Gastroesophageal sphincter (tissue), 4 donors: ENCODE results near the gene TBC1D10B. TPM values are rescaled to one million over a fixed set of nuclear protein-coding genes. Genes with fewer than 3 reads are reported as not detected.
A peak's percentile ranks its signal among the peaks of the same experiment; 100 is the strongest.

Source experiments
- ATAC-seq: fragments of 150-250 bp; one replicate; pipeline ENCODE4 v1.9.1; 2016; ENCODE audit warnings: mild to moderate bottlenecking, moderate library complexity
- H3K27ac ChIP-seq, 4 donors: fragments of 200-600 bp; sonication (generic) in 3 of 4; 1 replicate in 3 of 4; 2 replicates in 1 of 4; pipeline ENCODE4 v1.5.1; 2016 to 2019
- H3K27me3 ChIP-seq: fragments of 200-600 bp; sonication (generic); one replicate; pipeline ENCODE4 v1.5.1; 2019
- H3K36me3 ChIP-seq, 2 donors: fragments of 200-600 bp; sonication (generic); one replicate each; pipeline ENCODE4 v1.5.1; 2019; ENCODE audit warnings: control low read depth in 1 of 2
- H3K4me1 ChIP-seq, 3 donors: fragments of 200-600 bp; sonication (generic); 1 replicate in 2 of 3; 2 replicates in 1 of 3; pipeline ENCODE4 v1.5.1; 2016 to 2019; ENCODE audit warnings: control low read depth in 2 of 3
- H3K4me3 ChIP-seq, 2 donors: fragments of 200-600 bp; sonication (generic); one replicate each; pipeline ENCODE4 v1.5.1; 2019; ENCODE audit warnings: mild to moderate bottlenecking in 1 of 2, moderate library complexity in 1 of 2
- H3K9me3 ChIP-seq, 3 donors: fragments of 200-600 bp; sonication (generic); one replicate each; pipeline ENCODE4 v1.5.1; 2017 to 2019; ENCODE audit warnings: control low read depth in 2 of 3
- CTCF ChIP-seq, 4 experiments: fragments of 200-600 bp in 2 of 4; fragments of 450-650 bp in 2 of 4; sonication (generic) in 1 of 4; IDR thresholded peaks; one replicate each; pipeline ENCODE4 v1.5.1; 2017 to 2019; ENCODE audit warnings: antibody characterized with exemption in 4 of 4, mild to moderate bottlenecking in 2 of 4, moderate library complexity in 2 of 4
- EP300 ChIP-seq: sonication (generic); formaldehyde crosslinking; IDR thresholded peaks from one replicate; pipeline ENCODE4 v1.6.1; 2017; ENCODE audit warnings: antibody characterized with exemption, mild to moderate bottlenecking
- POLR2A ChIP-seq, 2 donors: fragments of 450-650 bp; IDR thresholded peaks; one replicate each; pipeline ENCODE4 v1.6.1; 2017; ENCODE audit warnings: antibody characterized with exemption in 2 of 2, mild to moderate bottlenecking in 2 of 2, moderate library complexity in 1 of 2
- POLR2AphosphoS5 ChIP-seq: sonication (generic); formaldehyde crosslinking; IDR thresholded peaks from one replicate; pipeline ENCODE4 v1.6.1; 2017; ENCODE audit warnings: antibody characterized with exemption
- WGBS, 2 donors: methylation state at CpG; one replicate each; pipeline ENCODE4 v1.1.5; 2018; ENCODE audit warnings: low coverage in 1 of 2; 5-methylcytosine and 5-hydroxymethylcytosine counted together
- total RNA-seq, 4 donors: library from RNA; depleted of rRNA; stranded (reverse); fragments of >200 nt; gene quantifications; one replicate each; pipeline ENCODE4 v1.1.0, GENCODE V29; 2016

Gene TBC1D10B
- total RNA-seq, 4 donors from 2014 or later, result 17.1 to 40.9 (median 20.4) TPM

GRCh38 chr16:30355144-30355953 is 14.9 kb downstream of the TBC1D10B start, which contains the start of gene CD2BP2:
Gene CD2BP2 (minus strand): TSS chr16:30355308. CDS start chr16:30354681, 627 bp downstream.
- WGBS, 2 donors, result 0% methylated on average over 10 to 14 of the region's 45 CpGs
- Histone ChIP-seq H3K27me3 (no peaks in the 10 kb centered on the region), H3K9me3 (no peaks in the 10 kb centered on the region), H3K27ac (peak within 1 kb of the TSS; percentile 87 to 100 (median 93)), H3K36me3 (peaks cover 0 to 76% of the 10 kb centered on the region in 2 donors), H3K4me1 (peaks cover 3 to 54% (median 40%) of the 10 kb centered on the region in 3 donors), H3K4me3 (peak within 1 kb of the TSS; percentile 60 to 74)
- TF ChIP-seq POLR2AphosphoS5, result peak; percentile 93
- peak in 1 of 4 experiments; percentile 34 for TF ChIP-seq CTCF (IDR thresholded peaks at IDR 0.05)
- peak; percentile 9 to 22 for TF ChIP-seq POLR2A (IDR thresholded peaks at IDR 0.05)
- no peak for TF ChIP-seq EP300
- ATAC-seq, result peak; percentile 95

- Histone ChIP-seq H3K4me3 (peak overlapping the region; percentile 60 to 74), H3K27me3 (no peaks in the 10 kb centered on the region), H3K9me3 (no peaks in the 10 kb centered on the region), H3K36me3 (peaks cover 0 to 76% of the 10 kb centered on the region in 2 donors), H3K27ac (peak overlapping the region; percentile 64 to 100 (median 90)), H3K4me1 (peaks cover 3 to 54% (median 40%) of the 10 kb centered on the region in 3 donors)
- 2 to 12% methylated on average over 5 to 6 of the region's 36 CpGs for WGBS, 2 donors
- ATAC-seq, result peak; percentile 17
- TF ChIP-seq POLR2AphosphoS5 (no peak), POLR2A (IDR thresholded peaks at IDR 0.05) (no peak), CTCF (IDR thresholded peaks at IDR 0.05) (no peak), EP300 (no peak)
These were observed 15.7 kb downstream of the TBC1D10B start for GRCh38 chr16:30354423-30355143.

DNA sequence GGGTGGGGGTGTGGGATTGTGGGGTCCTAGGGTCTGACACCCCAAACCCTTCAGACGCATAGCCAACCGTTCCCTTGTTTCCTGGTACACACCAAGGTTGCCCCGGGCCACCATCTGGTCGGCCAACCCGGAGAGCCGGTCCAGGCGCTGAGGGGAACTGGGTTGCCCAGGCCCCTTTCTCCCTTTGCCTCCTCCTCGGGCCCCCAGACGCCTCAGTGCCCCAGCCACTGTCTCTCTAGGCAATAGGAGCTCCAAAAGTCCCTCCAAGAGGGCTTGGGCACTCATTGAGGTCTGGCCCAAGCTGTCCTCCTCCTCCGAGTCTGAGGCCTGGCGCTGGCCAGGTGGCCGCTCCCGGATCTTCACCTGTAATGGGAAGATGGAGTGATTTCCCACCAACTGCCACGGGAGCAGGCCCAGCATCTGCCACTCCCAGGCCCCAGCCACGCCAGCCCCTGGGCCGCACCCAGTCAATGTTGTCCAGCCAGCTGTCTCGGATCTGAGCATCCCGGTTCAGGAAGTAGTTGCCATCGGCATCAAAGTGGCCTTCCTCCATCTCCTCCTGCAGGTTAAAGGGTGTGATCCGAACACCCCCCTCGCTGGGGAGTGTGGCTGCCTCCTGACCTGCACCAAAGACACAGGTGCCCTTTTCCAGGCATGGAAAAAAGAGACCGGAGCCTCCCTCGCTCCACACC is 16.7 kb downstream of the TBC1D10B start:
- Histone ChIP-seq H3K9me3 (no peaks in the 10 kb centered on the region), H3K27ac (peak overlapping the region in 3 of 4 donors; percentile 87 to 100 (median 94)), H3K4me1 (peaks cover 3 to 54% (median 40%) of the 10 kb centered on the region in 3 donors), H3K4me3 (peak overlapping the region in 1 of 2 donors; percentile 74), H3K27me3 (no peaks in the 10 kb centered on the region), H3K36me3 (peaks cover 0 to 70% of the 10 kb centered on the region in 2 donors)
- ATAC-seq, result no peak
- WGBS, 2 donors, result 91% methylated on average over 9 of the region's 23 CpGs; no CpG with 5 or more reads in 1 of the 2 donors
- TF ChIP-seq CTCF (IDR thresholded peaks at IDR 0.05), result no peak
- no peak for TF ChIP-seq EP300
- no peak for TF ChIP-seq POLR2AphosphoS5
- no peak for TF ChIP-seq POLR2A (IDR thresholded peaks at IDR 0.05)

DNA sequence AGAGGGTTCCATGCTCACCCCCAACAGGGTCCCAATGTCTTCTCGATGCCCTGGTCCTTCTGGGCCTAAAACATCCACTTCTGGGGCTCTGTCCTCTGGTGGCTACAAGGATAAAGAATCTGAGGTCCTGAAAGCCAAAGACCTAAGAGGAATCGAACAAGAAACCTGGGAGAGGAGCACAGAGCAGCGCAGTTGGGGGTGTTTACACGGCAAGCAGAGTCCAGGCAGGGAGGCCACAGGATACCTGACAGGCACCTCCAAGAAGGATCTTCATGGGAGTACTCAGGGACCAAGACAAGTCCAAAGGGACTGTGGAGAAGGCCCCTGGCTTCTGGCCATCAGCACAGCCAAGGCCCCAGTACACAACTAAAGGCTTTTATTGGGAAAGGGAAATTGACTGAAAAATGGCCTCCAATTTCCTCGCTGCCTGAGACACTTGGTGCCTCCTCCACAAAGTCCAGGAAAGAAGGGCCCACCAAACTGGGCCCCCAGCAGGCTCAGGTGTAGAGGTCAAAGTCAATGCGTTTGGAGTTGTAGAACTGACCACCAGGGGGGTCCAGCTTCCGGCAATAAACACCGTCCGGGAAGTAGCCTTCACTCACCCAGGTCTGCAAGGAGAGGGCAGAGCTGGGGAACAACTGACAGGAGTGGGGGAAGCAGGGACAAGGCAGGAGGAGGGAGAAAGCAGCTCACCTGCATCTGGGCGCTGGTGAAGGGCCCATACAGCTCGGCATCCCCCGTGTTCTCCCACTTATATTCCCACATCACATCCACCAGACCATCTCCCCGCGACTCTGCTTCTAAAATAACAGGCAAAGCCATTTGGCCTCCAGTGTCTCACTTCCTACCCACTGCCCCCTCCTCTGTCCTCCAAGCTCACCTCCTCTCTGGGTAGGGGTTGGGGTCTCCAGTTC is 17.5 kb downstream of the TBC1D10B start:
- Histone ChIP-seq H3K9me3 (no peaks in the 10 kb centered on the region), H3K4me1 (peaks cover 3 to 54% (median 40%) of the 10 kb centered on the region in 3 donors), H3K36me3 (peaks cover 0 to 62% of the 10 kb centered on the region in 2 donors), H3K27me3 (no peaks in the 10 kb centered on the region), H3K4me3 (no peak overlapping the region), H3K27ac (peak overlapping the region in 3 of 4 donors; percentile 87 to 100 (median 94))
- no peak for ATAC-seq
- 82 to 92% methylated on average over 7 of the region's 14 CpGs for WGBS, 2 donors
- TF ChIP-seq CTCF (IDR thresholded peaks at IDR 0.05) (peak in 1 of 4 experiments; percentile 12), POLR2AphosphoS5 (no peak)
